Activated CD4-positive, alpha-beta T cell treated with anti-CD3 and anti-CD28 coated beads, Interleukin-2, amount 50 U/mL, for 48 hours (primary cell): Measurements from ENCODE around the gene WNT10A.
A peak's percentile ranks its signal among the peaks of the same experiment; 100 is the strongest.

Experiments
- DNase-seq, 2 experiments: peaks; one replicate each; pipeline ENCODE4 v3.0.0-alpha.2; 2020

Gene WNT10A

DNA sequence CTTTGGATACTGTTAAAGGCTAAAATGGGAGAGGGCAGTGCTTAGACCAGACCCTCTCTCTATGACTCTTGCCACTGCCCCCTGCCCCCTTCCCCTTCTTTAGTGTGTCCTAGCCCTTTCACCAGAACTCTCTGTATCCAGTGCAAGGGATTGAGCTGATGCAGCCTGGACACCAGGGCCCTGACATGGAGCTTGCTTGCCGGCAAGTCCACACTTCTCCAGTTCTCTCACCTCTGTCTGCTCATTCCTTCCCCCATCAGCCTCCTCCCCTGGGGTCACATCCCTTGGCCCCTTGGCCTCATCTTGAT is 22.6 kb upstream of the WNT10A start:
- DNase-seq, result no peak

DNA sequence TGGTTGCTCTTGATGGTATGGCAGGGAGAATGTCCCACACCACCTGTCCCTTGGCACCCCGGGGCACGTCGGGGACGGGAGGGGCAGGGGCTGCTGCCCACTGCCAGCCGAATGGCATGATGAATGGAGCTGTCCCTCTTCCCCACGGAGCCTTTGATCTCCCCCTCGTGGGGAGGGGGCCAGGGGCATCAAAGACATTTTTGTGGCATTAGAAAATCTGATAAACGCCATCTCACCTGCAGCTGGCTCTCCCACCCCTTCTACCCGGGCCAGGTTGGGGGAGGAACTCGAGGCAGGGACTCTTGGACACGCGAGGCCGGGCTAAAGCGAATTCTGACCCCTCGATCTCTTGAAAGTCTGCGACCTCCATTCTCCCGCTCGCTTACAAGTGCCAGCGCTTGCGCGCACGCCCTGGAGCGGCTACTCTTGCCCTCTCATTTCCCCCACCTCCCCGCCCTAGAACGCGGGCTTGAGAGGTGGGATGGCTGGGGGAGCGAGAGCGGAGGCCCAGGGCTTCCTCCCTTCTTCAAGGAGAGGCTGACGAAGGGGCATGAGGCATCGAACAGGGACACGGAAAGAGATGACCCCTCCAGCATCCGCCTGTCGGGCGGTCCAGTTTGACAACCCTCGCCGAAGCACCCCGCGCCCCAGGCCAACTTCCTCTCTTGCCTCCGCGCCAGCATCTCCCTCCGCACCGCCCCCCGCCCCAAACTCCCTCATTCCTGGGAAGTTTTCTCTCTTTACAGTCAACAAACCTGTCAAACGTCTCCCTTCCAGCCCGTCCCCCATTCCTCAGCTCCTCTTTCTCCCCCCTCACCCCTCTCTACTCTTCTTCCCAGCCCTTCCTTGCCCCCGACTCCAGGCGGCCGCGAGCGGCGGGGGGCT is 21.7 kb upstream of the WNT10A start:
- DNase-seq, result no peak

DNA sequence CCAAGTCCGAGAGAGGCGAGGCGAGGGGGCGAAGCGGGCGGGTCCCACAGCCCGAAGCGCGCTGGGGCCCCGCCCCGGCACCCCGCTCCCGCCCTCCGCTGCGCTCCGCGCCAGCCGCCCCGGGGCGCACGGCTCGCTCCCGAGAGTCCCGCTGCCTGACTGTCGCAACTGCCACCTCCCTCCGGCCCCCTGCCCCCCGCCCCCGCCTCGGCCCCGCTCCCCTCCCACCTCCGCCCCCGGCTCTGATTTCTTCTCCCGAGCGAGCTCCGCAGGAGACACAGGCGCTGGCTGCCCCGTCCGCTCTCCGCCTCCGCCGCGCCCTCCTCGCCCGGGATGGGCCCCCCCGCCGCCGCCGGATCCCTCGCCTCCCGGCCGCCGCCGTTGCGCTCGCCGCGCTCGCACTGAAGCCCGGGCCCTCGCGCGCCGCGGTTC is 21.1 kb upstream of the WNT10A start, which contains the start of gene WNT6:
WNT6 (plus strand) TSS at position 250 of the 432 bp plus-strand sequence. CDS start 233 bp downstream, outside the sequence.
- no peak for DNase-seq

DNA sequence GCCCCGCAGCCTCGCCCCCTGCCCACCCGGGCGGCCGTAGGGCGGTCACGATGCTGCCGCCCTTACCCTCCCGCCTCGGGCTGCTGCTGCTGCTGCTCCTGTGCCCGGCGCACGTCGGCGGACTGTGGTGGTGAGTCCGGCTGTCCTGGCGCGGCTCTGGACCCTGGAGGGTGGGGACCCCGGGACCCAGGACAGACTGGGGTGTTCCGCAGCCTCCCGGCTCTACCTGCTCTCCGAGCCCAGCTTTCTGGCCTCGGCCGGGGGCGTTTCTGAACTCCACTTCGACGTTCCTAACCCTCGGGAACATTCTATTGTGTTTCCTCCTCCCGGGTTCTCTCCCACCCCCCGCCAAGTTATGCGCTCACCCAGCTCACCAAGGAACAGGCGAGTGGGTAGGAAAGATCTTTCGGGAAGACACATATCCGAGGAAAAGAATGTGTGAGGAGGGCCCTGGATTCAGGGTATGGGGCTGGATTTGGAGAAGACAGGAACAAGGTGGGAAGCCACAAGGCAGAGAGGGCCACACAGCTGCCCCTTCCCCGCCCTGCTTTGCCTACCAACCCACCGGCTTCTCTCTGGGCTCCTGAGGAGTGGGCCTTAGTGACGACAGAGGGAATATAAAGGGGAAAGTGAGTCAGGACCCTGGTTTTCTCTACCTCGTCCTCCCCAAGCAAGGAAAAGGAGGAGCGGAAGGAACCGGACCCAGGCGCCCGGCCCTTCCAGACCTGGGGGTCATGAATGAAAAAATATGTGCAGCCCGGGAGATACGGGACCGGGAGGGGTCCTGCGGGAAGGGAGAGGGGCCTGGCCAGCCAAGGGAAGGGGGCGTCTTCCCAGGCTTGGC is 20.4 kb upstream of the WNT10A start:
- DNase-seq, result no peak

DNA sequence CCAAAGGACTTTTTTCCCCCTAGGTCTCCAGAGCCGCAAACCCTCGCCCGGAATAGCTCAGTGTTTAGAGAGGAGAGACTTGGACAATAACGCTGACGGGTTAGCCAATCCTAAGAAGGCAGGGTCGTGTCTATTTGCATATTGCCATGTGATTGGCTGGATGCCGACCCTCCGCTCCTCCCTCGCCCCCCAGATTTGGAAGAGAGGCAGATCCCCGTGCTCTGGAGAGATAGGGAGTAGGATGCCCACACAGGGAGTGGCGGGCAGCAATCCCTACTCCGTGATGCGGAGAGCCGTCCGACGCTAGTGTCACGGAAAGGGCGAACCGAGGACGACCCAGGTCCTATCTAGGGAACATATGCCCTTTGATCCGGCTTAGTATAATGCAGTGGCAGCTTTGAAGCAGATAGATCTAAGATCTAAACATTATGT is 19.7 kb upstream of the WNT10A start:
- no peak for DNase-seq

DNA sequence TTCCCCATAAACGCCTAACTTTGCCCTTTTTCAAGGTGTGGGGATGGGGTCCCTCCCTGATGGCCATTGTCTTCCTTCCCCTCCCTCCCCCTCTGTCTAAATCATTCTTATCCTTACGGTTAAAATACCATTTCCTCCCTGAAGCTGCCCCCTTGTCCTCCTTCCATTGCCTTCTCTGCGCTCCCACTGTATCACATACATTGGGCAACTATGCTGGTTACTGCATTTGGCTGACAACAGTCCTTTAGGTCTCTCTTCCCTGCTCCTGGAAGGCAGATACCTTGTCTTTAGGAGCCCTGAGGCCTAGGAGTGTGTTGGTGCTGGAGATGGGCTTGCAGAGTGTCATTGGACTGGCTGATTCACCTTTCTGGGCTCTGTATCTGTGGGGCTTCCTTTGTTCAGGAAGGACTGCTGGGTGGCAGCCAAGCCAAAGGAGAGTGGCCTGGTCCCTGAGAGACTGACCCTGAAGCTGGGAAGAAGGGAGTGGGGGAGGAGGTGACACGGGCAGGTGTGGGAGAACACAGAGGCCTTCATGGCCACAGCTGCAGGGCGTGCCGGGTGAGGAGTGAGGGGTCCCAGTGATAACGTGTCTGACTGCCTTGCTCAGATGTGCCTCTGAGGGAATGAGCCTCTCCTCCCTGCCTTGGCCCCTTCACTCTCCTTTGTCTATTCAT is 18.9 kb upstream of the WNT10A start:
- DNase-seq, result no peak

DNA sequence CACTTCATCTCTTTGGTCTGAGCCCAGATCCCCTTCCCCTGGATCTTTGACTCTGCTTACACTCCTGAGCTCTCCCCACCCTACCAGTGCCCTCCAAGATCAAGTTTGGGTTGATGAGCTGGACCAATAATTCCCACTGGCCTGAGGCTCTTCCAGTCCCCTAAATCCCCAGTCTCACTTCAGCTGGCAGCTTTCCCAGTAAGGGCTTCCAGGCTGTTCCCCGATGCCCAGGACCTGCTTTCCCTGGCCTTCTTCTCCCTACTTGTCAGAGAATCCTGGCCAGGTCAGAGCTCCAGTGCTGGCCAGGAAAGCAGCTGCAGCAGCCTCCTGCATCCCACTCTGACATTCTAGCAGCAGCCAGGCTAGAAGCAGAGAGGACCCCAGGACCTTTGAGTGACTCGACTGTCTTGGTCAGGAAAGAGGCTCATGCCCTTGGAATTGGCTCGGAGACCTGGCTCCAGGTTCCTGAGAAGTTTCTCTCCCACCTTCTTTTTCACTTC is 17.6 kb upstream of the WNT10A start:
- DNase-seq, result no peak

DNA sequence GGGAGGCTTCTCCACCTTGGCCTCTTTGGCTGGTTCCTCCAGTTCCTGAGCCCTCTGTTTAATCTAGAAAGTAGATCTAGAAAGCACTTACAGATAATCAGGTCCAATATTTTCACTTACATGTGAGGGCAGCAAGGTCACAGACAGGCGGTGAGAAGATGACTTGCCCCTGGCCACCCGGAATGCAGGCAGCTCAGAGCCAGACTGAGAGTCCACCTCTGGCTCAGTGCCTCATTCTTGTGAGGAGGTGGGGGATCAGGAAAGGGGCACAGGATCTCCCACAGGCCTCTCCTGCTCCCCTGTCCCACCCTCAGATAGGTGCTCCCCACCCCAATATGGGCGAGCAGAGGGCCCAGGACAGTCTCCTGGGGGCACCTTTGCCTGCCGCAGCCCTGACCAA is 15.3 kb upstream of the WNT10A start:
- DNase-seq, result no peak

DNA sequence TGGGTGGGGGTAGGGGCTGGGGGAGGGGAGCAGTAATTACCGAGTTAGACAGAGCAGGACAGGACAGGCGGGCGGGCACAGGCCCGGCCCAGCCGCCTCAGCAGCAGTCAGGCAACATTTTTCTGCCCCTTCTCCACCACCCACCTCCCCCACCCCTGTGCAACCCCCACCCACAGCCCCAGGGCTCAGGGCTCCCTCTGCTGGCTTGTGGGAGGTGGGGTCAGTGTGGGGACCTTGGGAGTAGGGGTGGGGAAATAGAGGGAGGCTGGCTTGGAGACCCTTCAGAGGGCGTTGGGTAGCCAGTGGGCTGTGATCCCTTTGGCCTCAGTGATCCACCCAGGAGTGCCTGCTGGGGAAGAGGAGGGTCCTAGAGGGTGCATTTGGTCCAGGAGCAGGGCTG is 14.7 kb upstream of the WNT10A start:
- no peak for DNase-seq

DNA sequence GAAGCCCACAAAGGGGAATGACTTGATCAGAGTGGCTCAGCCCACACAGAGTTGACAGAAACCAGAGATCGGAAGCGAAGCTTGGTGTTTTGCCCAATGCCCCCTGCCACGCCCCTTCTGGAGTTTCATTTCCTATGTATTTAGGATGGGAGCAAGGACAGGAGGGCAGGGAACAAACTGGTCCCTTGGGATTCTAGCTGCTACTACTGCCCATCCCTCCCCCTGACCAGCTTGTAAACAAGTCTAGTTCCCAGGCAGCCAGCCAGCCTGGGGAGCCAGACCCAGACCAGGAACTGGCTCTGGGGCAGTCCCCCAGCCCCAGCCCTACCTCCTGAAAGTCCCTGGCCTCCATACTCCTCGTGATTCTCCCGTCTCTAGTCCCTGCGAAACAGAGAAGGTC is 12.8 kb upstream of the WNT10A start:
- no peak for DNase-seq

DNA sequence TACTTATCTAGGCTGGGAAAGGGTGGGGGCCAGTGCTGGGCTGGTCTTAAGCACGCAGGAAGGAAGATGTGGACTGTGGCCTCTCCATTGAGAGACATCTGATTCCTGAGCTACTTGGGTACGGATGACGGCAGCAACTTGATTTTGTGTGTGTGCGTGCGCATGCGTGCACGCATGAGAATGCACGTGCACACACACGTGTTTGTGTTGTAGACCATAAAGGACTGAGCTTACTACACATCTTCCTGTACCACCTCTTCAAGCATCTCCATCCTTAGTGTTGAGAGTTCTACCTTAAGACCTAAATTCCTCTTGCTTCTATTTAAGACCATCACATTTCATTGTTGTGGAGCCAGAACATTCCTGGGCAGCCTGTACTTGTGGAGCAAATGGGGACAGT is 11.6 kb upstream of the WNT10A start:
- DNase-seq, result no peak

DNA sequence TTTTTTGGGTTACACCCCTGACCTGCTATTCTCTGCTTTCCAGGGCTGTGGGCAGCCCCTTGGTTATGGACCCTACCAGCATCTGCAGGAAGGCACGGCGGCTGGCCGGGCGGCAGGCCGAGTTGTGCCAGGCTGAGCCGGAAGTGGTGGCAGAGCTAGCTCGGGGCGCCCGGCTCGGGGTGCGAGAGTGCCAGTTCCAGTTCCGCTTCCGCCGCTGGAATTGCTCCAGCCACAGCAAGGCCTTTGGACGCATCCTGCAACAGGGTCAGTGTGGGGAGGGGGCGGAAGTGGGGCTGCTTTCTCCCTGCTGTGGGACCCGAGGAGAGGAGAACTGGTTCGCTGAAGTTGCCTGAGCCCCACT is 9.7 kb upstream of the WNT10A start:
- DNase-seq, result peak in 1 of 2 experiments; percentile 23

DNA sequence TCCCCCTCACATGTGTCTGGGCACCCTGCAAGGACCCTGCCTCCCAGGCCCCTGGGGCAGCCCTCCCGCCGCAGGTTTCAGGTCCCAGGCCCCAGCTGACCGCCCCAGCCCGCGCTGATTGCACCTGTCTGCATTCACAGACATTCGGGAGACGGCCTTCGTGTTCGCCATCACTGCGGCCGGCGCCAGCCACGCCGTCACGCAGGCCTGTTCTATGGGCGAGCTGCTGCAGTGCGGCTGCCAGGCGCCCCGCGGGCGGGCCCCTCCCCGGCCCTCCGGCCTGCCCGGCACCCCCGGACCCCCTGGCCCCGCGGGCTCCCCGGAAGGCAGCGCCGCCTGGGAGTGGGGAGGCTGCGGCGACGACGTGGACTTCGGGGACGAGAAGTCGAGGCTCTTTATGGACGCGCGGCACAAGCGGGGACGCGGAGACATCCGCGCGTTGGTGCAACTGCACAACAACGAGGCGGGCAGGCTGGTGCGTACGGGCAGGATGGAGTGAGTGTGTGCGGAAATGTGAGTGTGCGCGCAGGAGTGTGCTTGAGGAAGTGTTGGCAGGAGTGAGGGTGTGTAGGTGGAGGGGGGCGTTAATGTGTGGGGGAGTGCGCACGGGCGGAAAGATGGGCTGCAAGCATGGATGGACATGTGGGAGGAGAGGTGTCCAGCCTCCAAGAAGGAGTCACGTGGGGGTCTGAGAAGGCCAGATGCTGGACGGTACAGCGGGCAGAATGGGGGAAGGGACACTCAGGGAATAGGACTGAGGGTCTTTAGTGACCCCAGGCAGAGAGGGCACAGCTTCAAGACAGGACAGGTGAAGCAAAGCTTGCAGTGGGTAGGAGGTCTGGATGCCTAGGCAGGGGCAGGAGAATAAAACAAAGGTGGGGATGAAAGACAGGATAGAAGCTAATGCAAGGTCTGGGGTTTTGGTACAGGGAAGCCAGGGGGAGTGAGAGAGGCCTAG is 9.0 kb upstream of the WNT10A start:
- peak in 1 of 2 experiments; percentile 44 for DNase-seq

DNA sequence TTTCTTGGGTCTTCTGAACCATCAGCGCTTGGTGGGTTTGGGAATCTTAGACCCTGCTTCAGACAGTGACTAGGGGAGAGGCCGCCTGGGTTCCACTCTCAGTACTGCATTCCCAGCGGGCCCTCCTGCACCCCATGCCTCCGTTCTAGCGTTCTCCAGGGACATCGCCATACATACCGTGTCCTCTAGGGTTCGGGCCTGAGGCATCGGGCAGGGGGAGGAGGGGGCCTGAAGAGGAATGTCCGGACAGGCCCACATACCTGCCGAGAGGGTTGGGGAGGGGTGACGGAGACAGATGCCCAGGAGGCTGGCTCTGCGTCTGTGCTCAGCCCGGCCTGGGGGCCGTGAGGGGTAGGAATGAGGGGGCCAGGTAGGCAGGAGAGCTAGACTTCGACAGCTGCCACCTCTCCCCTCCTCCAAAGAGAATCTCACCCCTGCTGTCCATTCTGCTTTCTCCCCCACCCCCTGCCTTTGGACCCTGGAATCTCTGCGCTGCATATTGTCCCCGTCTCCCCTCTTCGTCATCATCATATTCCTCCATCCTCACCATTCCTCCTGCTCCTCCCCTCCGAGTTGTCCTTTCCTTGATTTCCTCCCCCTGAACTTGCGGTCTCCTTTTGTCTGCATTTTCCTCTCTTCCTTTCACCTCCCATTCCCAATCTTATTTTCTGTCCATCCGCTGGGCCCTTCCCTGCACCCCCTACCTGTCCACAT is 7.8 kb upstream of the WNT10A start:
- no peak for DNase-seq

DNA sequence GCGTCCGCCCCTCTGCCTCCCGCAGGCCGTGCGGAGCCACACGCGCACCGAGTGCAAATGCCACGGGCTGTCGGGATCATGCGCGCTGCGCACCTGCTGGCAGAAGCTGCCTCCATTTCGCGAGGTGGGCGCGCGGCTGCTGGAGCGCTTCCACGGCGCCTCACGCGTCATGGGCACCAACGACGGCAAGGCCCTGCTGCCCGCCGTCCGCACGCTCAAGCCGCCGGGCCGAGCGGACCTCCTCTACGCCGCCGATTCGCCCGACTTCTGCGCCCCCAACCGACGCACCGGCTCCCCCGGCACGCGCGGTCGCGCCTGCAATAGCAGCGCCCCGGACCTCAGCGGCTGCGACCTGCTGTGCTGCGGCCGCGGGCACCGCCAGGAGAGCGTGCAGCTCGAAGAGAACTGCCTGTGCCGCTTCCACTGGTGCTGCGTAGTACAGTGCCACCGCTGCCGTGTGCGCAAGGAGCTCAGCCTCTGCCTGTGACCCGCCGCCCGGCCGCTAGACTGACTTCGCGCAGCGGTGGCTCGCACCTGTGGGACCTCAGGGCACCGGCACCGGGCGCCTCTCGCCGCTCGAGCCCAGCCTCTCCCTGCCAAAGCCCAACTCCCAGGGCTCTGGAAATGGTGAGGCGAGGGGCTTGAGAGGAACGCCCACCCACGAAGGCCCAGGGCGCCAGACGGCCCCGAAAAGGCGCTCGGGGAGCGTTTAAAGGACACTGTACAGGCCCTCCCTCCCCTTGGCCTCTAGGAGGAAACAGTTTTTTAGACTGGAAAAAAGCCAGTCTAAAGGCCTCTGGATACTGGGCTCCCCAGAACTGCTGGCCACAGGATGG is 7.1 kb upstream of the WNT10A start:
- DNase-seq, result no peak

DNA sequence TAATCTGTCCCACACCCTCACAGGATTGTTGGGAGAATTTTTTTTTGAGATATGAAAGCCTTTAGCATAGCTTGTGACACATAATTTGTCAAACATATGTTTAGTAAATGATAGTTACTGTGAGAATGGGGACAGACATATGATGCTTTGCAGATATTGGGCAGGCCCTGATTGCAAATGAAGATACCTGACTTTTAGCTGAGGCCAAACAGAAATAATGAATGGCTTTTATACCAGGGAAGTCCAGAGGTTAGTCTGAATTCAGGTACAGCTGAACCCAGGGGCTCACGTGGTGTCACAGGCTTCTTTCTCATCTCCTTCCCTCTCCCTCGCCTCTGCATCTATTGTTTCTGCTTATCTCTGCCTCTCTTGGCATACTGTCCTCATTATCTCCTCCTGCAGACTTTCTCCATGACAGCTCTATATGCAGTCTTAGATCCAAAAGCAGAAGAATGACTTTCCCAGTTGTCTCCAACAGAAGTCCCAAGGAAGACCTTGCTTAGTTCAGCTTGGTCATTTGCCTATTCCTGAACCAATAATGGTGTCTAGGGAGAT is 4.9 kb upstream of the WNT10A start:
- DNase-seq, result no peak

DNA sequence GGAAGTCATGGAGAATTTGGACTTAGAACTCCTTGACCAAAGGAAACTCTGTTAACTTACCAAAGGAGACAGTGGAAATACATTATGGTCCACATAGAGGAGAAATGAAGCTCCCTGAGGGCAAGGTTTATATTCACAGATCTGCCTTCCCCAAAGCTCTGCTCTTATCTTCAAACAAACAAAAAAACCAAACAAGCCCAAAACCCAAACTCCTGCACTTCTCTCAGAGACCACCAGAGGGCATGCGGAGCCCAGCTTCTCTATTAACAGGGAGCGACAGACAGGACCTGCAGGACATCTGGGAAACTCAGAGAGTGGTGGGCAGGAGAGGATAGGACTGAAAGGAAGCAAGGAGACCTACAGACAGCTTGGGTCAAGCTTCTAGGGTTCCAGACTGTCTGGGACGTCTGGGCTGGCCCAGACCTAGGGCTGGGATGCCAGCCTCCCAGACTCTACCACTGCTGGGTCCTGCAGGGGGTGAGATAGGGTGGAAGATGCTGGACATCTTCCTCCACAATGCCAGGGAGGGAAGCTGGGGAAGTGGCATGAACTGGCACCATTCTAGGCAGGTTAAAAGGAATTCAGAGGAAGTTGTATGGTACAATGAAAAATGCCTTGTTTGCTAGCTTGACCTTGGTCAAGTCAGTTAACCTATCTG is 4.0 kb upstream of the WNT10A start:
- DNase-seq, result peak; percentile 81 to 84

DNA sequence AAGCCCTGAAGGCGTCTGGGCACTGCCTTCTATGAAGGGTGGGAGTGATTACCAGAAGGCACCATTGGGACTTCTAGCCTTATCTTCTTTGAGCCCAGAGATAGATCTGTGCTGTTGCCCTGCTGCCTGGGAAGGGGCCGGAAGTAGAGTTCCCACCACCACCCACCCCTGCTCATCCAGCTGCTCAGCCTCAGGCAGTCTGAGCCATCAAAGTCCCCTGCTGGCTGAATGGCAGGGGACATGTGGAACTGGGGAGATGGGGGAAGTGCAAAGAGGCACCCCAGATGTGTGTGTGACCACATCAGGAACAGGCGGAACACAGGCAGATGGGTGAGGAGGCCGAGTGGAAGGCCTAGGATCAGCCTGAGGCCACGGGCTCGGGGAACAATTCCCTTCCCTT is 3.3 kb upstream of the WNT10A start:
- no peak for DNase-seq

DNA sequence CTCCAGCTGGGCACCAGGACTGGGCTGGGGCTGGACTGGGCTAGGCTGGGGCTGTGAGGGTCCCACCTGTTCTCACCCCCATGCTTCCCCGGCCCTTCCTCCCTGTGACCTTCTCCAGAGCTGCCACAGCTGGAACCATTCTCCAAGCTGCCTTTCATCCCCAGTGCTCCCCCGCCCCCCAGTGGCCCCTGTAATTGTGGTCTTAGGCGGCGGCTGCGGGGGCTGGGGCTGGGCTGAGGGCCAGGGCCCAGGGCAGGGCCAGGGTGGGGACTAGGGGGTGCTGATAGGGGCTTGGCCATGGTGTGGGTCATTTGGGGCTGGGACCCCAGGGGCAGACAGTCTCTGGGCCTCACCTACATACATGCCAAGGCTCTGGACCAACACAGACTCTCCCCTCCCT is 2.8 kb upstream of the WNT10A start:
- no peak for DNase-seq

DNA sequence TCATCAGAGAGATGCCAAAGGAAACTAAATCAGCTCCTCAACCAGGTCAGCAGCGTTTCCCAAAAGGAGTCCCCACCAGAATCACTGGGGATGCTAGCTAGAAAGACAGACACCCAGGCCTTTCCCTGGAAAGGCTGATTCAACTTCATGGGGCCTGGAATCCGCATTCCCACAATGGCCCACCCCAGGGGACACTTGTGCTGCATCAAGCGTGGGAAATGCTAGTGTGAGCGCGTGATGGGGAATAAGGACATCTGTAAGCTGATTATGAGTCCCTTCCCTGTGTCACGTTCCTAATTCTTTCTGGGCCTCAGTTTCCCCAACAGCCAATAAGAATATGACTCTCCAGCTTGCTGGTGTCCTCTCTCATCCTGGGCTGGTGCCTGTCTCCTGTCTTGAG is 2.2 kb upstream of the WNT10A start:
- no peak for DNase-seq
